ENCODE measurements around the gene FRYL.

FRYL gene

DNA sequence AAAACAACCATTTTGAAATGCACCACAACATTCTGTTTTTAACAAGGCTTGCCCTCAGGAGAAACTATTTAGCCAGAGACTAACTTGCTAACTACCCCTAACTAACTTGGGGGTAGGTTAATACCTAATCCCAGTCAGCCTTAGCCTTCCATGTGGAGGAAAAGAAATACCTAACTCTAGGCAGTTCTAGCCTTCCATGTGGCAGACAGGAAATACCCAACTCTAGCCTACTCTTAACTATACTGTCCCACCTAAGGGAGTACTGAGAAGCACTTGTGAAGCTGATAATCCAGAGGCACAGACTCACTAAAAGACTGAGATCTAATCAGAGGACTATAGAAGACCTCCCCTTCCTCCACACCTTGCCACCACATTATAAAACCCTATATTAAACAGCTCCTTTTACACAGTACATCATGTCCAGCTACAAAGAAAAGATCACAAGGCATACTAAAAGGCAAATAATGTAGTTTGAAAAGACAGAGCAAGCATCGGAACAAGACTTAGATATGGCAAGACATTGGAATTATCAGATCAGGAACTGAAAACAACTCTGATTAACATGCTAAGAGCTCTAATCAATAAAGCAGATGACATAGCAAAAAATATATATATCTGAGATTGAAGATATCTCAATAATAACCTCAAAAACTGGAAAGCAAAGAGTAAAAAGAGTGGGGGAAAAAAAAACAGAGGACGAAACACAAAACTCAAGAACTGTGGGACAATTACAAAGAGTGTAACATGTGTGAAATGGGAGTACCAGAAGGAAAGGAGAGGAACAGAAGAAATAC is 52.2 kb downstream of the FRYL start:
- H4K20me1 ChIP-seq (ENCODE audit: low read depth, low read length) = peaks cover 6% of the 10 kb centered on the region
- no peak for TF ChIP-seq EZH2phosphoT487 (conservative IDR thresholded peaks at IDR 0.05; ENCODE audit: low read length)
- TF ChIP-seq, protein P1, sequence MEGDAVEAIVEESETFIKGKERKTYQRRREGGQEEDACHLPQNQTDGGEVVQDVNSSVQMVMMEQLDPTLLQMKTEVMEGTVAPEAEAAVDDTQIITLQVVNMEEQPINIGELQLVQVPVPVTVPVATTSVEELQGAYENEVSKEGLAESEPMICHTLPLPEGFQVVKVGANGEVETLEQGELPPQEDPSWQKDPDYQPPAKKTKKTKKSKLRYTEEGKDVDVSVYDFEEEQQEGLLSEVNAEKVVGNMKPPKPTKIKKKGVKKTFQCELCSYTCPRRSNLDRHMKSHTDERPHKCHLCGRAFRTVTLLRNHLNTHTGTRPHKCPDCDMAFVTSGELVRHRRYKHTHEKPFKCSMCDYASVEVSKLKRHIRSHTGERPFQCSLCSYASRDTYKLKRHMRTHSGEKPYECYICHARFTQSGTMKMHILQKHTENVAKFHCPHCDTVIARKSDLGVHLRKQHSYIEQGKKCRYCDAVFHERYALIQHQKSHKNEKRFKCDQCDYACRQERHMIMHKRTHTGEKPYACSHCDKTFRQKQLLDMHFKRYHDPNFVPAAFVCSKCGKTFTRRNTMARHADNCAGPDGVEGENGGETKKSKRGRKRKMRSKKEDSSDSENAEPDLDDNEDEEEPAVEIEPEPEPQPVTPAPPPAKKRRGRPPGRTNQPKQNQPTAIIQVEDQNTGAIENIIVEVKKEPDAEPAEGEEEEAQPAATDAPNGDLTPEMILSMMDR (IDR thresholded peaks at IDR 0.05; ENCODE audit: insufficient read depth, low read length, poor library complexity, severe bottlenecking) = no peak
- H3K9me3 ChIP-seq (ENCODE audit: insufficient read depth, low read length) = no peaks in the 10 kb centered on the region
- H3K9me2 ChIP-seq (replicated peaks; ENCODE audit: insufficient read depth, low read length) = no peaks in the 10 kb centered on the region
- no peak overlapping the region for H3K4me2 ChIP-seq (ENCODE audit: low read depth, low read length, poor library complexity, severe bottlenecking)
- no peak overlapping the region for H3K9ac ChIP-seq (ENCODE audit: low read length)
- no peaks in the 10 kb centered on the region for H3K27me3 ChIP-seq (ENCODE audit: low read length)
- no peak overlapping the region for H2AFZ ChIP-seq (ENCODE audit: low read depth, low read length, severe bottlenecking)
- no peak overlapping the region for H3K4me3 ChIP-seq (ENCODE audit: insufficient read depth, low read length, poor library complexity, severe bottlenecking)
- no peaks in the 10 kb centered on the region for H3F3A ChIP-seq (ENCODE audit: insufficient read depth)
- H3K36me3 ChIP-seq (ENCODE audit: low read length) = no peaks in the 10 kb centered on the region
- peaks cover 95% of the 10 kb centered on the region for H3K79me2 ChIP-seq (ENCODE audit: insufficient read depth, low read length)
- no peak overlapping the region for H3K27ac ChIP-seq (ENCODE audit: low read depth, low read length)

DNA sequence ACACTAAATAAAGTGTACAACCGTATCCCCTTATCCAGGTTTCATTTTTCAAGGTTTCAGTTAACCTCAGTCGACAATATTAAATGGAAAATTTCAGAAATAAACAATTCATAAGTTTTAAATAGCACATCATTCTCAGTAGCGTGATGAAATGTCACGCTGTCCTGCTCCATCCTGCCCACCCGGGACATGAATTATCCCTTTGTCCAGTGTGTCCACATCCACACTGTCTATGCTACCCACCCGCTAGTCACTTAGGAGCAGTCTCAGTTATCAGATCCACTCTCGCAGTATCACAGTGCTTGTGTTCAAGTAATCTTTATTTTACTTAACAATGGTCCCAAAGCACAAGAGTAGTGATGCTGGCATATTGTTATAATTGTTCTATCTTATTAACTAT is 54.7 kb downstream of the FRYL start:
- no peak overlapping the region for H3K4me2 ChIP-seq (ENCODE audit: low read depth, low read length, poor library complexity, severe bottlenecking)
- H3F3A ChIP-seq (ENCODE audit: insufficient read depth) = no peaks in the 10 kb centered on the region
- H2AFZ ChIP-seq (ENCODE audit: low read depth, low read length, severe bottlenecking) = no peak overlapping the region
- H3K9ac ChIP-seq (ENCODE audit: low read length) = no peak overlapping the region
- TF ChIP-seq, protein P1 (IDR thresholded peaks at IDR 0.05; ENCODE audit: insufficient read depth, low read length, poor library complexity, severe bottlenecking) = no peak
- H3K27me3 ChIP-seq (ENCODE audit: low read length) = no peaks in the 10 kb centered on the region
- no peak overlapping the region for H3K27ac ChIP-seq (ENCODE audit: low read depth, low read length)
- H4K20me1 ChIP-seq (ENCODE audit: low read depth, low read length) = peaks cover 6% of the 10 kb centered on the region
- no peaks in the 10 kb centered on the region for H3K9me2 ChIP-seq (replicated peaks; ENCODE audit: insufficient read depth, low read length)
- H3K4me3 ChIP-seq (ENCODE audit: insufficient read depth, low read length, poor library complexity, severe bottlenecking) = no peak overlapping the region
- H3K36me3 ChIP-seq (ENCODE audit: low read length) = no peaks in the 10 kb centered on the region
- H3K9me3 ChIP-seq (ENCODE audit: insufficient read depth, low read length) = no peaks in the 10 kb centered on the region
- H3K79me2 ChIP-seq (ENCODE audit: insufficient read depth, low read length) = peaks cover 100% of the 10 kb centered on the region

DNA sequence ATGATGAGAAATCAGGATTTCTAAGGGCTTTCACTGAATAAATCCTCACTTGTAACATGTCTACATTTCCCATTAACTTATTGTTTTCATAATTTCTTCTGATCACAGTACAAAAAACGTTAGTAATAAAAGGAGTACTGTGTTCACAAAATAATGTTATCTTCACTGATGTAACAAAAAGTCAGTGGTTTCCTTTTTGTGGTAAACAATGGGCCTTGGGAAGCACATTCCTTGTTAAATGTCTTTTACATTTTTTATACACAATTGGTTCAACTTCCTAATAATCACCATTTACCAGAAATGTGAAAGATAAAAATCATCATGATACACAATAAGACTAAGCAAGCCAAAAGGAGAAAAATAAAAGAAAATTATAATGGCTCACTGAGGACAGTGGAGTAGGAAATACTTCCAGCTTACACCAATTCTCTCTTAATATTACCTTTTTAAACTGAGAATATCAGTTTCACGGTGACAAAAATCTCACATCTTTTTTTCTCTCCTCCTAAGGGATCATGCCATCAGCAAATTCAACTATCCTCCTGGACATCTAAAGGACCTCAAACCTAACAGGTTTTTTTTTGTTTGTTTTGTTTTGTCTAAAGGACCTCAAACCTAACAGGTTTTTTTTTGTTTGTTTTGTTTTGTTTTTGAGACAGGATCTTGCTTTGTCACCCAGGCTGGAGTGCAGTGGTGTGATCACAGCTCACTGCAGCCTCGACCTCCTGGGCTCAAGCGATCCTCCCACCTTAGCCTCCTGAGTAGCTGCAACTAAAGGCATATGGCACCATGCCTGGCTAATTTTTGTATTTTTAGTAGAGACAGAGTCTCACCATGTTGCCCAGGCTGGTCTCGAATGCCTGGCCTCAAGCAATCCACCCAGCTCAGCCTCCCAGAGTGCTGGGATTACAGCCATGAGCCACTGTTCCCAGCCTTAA is 57.3 kb downstream of the FRYL start:
- peaks cover 95% of the 10 kb centered on the region for H3K79me2 ChIP-seq (ENCODE audit: insufficient read depth, low read length)
- no peaks in the 10 kb centered on the region for H4K20me1 ChIP-seq (ENCODE audit: low read depth, low read length)
- no peak for TF ChIP-seq EZH2phosphoT487 (conservative IDR thresholded peaks at IDR 0.05; ENCODE audit: low read length)
- TF ChIP-seq, protein P1 (IDR thresholded peaks at IDR 0.05; ENCODE audit: insufficient read depth, low read length, poor library complexity, severe bottlenecking) = no peak
- no peak overlapping the region for H2AFZ ChIP-seq (ENCODE audit: low read depth, low read length, severe bottlenecking)
- no peaks in the 10 kb centered on the region for H3K9me2 ChIP-seq (replicated peaks; ENCODE audit: insufficient read depth, low read length)
- no peak overlapping the region for H3K27ac ChIP-seq (ENCODE audit: low read depth, low read length)
- no peaks in the 10 kb centered on the region for H3K27me3 ChIP-seq (ENCODE audit: low read length)
- H3F3A ChIP-seq (ENCODE audit: insufficient read depth) = no peaks in the 10 kb centered on the region
- H3K9me3 ChIP-seq (ENCODE audit: insufficient read depth, low read length) = no peaks in the 10 kb centered on the region
- no peaks in the 10 kb centered on the region for H3K36me3 ChIP-seq (ENCODE audit: low read length)
- no peak overlapping the region for H3K4me2 ChIP-seq (ENCODE audit: low read depth, low read length, poor library complexity, severe bottlenecking)
- H3K9ac ChIP-seq (ENCODE audit: low read length) = no peak overlapping the region
- no peak overlapping the region for H3K4me3 ChIP-seq (ENCODE audit: insufficient read depth, low read length, poor library complexity, severe bottlenecking)

Measured in SU-DHL-6 (cell line).